Measurements from ENCODE around the gene ATOH7. TPM values are rescaled to one million over a fixed set of nuclear protein-coding genes. Genes with fewer than 3 reads are reported as not detected.
A peak's percentile ranks its signal among the peaks of the same experiment; 100 is the strongest.

Gene ATOH7
- total RNA-seq, 1 donor from 2014 or later, result 0.38 TPM

DNA sequence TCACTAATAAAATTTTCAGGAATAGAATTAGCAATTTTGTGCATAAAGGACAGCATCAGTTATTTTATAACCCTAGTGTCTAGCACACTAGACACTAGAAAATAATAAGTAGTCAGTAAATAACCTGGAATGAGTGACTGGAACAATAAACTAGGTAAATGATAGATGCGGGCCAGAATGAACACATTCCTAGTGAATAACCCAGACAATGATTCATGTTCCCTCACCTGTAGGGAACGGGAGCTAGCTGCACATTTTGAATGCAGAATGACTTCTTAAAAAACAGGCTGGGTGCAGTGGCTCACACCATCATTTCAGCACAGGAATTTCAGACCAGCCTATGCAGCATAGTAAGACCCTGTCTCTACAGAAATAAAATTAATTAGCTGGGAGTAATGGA lies 3.2 kb upstream of the ATOH7 start:
- DNase-seq (ENCODE audit: low spot score in 2 of 2, unreplicated experiment in 2 of 2), result no peak
- H3K4me3 Mint-ChIP-seq, result no peak overlapping the region
- TF ChIP-seq, protein P1, sequence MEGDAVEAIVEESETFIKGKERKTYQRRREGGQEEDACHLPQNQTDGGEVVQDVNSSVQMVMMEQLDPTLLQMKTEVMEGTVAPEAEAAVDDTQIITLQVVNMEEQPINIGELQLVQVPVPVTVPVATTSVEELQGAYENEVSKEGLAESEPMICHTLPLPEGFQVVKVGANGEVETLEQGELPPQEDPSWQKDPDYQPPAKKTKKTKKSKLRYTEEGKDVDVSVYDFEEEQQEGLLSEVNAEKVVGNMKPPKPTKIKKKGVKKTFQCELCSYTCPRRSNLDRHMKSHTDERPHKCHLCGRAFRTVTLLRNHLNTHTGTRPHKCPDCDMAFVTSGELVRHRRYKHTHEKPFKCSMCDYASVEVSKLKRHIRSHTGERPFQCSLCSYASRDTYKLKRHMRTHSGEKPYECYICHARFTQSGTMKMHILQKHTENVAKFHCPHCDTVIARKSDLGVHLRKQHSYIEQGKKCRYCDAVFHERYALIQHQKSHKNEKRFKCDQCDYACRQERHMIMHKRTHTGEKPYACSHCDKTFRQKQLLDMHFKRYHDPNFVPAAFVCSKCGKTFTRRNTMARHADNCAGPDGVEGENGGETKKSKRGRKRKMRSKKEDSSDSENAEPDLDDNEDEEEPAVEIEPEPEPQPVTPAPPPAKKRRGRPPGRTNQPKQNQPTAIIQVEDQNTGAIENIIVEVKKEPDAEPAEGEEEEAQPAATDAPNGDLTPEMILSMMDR (IDR thresholded peaks at IDR 0.05; ENCODE audit: unreplicated experiment), result no peak
- H3K9me3 Mint-ChIP-seq, result no peaks in the 10 kb centered on the region
- no peaks in the 10 kb centered on the region for H3K36me3 Mint-ChIP-seq
- peaks cover 10% of the 10 kb centered on the region for H3K4me1 Mint-ChIP-seq
- H3K27me3 Mint-ChIP-seq (ENCODE audit: low read depth), result peaks cover 34% of the 10 kb centered on the region
- H3K27ac Mint-ChIP-seq, result no peak overlapping the region

DNA sequence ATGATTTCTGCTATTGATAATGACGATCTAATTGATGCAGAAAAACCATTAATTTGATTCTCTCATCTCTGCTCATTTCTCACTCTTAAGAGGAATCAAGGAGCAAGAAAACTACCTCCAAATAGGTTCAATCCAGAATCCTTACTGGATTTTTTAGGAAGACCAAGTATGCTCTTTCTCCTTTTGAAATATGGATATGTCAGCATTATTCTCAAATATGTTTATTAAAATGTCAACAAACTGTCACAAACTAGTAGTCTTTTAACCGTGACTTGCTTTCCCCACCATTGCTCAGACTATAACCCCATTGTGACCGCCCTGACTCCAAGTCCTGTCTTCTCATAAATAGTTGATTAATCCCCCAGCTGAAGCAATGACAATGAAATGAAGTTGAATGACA lies 1.1 kb upstream of the ATOH7 start:
- Mint-ChIP-seq H3K27me3 (ENCODE audit: low read depth) (peaks cover 50% of the 10 kb centered on the region), H3K27ac (no peak overlapping the region), H3K9me3 (no peaks in the 10 kb centered on the region), H3K4me1 (peaks cover 10% of the 10 kb centered on the region), H3K4me3 (no peak overlapping the region), H3K36me3 (no peaks in the 10 kb centered on the region)
- TF ChIP-seq, protein P1 (IDR thresholded peaks at IDR 0.05; ENCODE audit: unreplicated experiment), result no peak
- DNase-seq (ENCODE audit: low spot score in 2 of 2, unreplicated experiment in 2 of 2), result no peak

DNA sequence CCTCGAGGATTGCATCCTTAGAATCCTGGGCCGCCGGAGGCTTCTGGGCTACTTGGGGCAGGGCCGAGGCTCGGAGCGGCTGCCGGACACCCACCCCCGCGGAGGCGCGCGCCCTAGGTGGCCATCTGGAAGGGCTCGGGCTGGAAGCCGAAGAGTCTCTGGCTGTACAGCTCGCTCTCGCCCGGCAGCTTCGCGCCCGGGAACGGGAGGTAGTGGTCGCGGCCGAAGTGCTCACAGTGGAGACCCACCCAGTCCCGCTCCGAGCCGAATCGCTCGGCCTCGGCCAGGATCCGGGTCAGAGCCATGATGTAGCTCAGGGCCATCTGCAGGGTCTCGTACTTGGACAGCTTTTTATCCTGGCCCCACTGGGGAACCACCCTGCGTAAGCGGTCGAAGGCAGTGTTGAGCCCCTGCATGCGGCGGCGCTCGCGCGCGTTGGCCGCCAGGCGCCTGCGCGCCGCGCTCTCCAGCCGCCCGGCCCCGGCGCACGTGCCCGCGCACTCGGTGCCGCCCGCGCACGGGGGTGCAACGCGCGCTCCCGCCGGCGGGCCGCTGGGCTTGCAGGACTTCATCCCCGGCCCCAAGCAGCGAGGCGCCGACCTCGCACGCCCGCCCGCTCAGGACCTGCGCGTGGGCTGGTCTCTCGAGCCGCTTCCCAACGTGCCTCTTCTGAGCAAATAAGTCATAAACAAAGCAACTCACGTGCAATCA lies 652 bp downstream of the ATOH7 start:
- peaks cover 54% of the 10 kb centered on the region for H3K27me3 Mint-ChIP-seq (ENCODE audit: low read depth)

GRCh38 chr10:68230268-68230667 lies 1.6 kb downstream of the ATOH7 start:
- Mint-ChIP-seq H3K4me3 (peak overlapping the region; percentile 75), H3K27me3 (ENCODE audit: low read depth) (peaks cover 54% of the 10 kb centered on the region), H3K36me3 (no peaks in the 10 kb centered on the region), H3K4me1 (peaks cover 10% of the 10 kb centered on the region), H3K27ac (no peak overlapping the region), H3K9me3 (no peaks in the 10 kb centered on the region)
- DNase-seq (ENCODE audit: low spot score in 2 of 2, unreplicated experiment in 2 of 2), result no peak
- TF ChIP-seq, protein P1 (IDR thresholded peaks at IDR 0.05; ENCODE audit: unreplicated experiment), result no peak

More for the DNA sequence above, 652 bp downstream of the ATOH7 start:
- peak; percentile 48 to 76 for DNase-seq (ENCODE audit: low spot score in 2 of 2, unreplicated experiment in 2 of 2)
- TF ChIP-seq, protein P1 (IDR thresholded peaks at IDR 0.05; ENCODE audit: unreplicated experiment), result no peak
- H3K9me3 Mint-ChIP-seq, result no peaks in the 10 kb centered on the region
- peaks cover 10% of the 10 kb centered on the region for H3K4me1 Mint-ChIP-seq
- no peaks in the 10 kb centered on the region for H3K36me3 Mint-ChIP-seq
- H3K4me3 Mint-ChIP-seq, result peak overlapping the region; percentile 75
- peak overlapping the region; percentile 30 for H3K27ac Mint-ChIP-seq

DNA sequence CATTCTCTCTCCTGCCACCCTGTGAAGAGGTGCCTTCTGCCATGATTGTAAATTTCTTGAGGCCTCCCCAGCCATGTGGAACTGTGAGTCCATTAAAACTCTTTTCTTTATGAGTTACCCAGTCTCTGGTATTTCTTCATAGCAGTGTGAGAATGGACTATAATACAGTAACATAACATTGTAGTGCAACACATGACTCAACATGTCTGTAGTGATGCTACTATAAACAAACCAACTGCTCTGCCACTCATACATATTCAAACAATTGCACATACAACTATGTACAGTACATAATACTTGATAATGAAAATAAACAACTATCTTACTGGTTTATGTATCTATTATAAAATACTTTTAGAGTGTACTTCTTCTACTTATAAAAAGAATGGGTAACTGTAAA lies 7.1 kb downstream of the ATOH7 start:
- DNase-seq (ENCODE audit: low spot score in 2 of 2, unreplicated experiment in 2 of 2), result no peak
- H3K27ac Mint-ChIP-seq, result no peak overlapping the region
- TF ChIP-seq, protein P1 (IDR thresholded peaks at IDR 0.05; ENCODE audit: unreplicated experiment), result no peak
- H3K36me3 Mint-ChIP-seq, result no peaks in the 10 kb centered on the region
- H3K9me3 Mint-ChIP-seq, result no peaks in the 10 kb centered on the region
- no peak overlapping the region for H3K4me3 Mint-ChIP-seq
- peaks cover 22% of the 10 kb centered on the region for H3K27me3 Mint-ChIP-seq (ENCODE audit: low read depth)
- no peaks in the 10 kb centered on the region for H3K4me1 Mint-ChIP-seq
